Neural progenitor cell (in vitro differentiated cells): Measurements from ENCODE around the gene ZNF710.

Experiments
- CTCF ChIP-seq: fragments of 200-600 bp; sonication (generic); IDR thresholded peaks from 2 replicates; pipeline ENCODE4 v1.5.1; 2017; ENCODE audit warnings: antibody characterized with exemption, mild to moderate bottlenecking
- EZH2 ChIP-seq: fragments of 200-600 bp; sonication (generic); IDR thresholded peaks from 2 replicates; pipeline ENCODE4 v1.6.1; 2017; ENCODE audit warnings: antibody characterized with exemption, mild to moderate bottlenecking, moderate library complexity

- no peak for TF ChIP-seq CTCF
- TF ChIP-seq EZH2, result no peak
These were observed 79.3 kb downstream of the ZNF710 start for GRCh38 chr15:90080458-90080755.
